KOPT-K1 (cell line): Measurements from ENCODE around the gene GRIK4.

ENCODE experiments used
- H3K27ac ChIP-seq: fragments of 200-600 bp; sonication (generic); 2 replicates; pipeline ENCODE4 v1.5.1; 2016; ENCODE audit warnings: antibody characterized with exemption, mild to moderate bottlenecking, low read depth, low read length; ENCODE audit not compliant: poor library complexity, severe bottlenecking
- H3K36me3 ChIP-seq: fragments of 200-600 bp; sonication (generic); 2 replicates; pipeline ENCODE4 v1.5.1; 2017; ENCODE audit warnings: antibody characterized with exemption, mild to moderate bottlenecking, low read length, moderate library complexity; ENCODE audit not compliant: insufficient read depth
- H3K9me3 ChIP-seq: fragments of 200-600 bp; sonication (generic); 2 replicates; pipeline ENCODE4 v1.5.1; 2017; ENCODE audit warnings: antibody characterized with exemption, low read length, mild to moderate bottlenecking; ENCODE audit not compliant: insufficient read depth, poor library complexity, severe bottlenecking

GRIK4 gene

GRCh38 chr11:120676991-120677390 lies 165.4 kb downstream of the GRIK4 start:
- no peaks in the 10 kb centered on the region for H3K9me3 ChIP-seq
- no peaks in the 10 kb centered on the region for H3K36me3 ChIP-seq

GRCh38 chr11:120680322-120680721 lies 168.8 kb downstream of the GRIK4 start:
- Histone ChIP-seq H3K27ac (no peak overlapping the region), H3K9me3 (no peaks in the 10 kb centered on the region), H3K36me3 (no peaks in the 10 kb centered on the region)

More at GRCh38 chr11:120676991-120677390, 165.4 kb downstream of the GRIK4 start:
- no peak overlapping the region for H3K27ac ChIP-seq

- H3K27ac ChIP-seq, result no peak overlapping the region
- no peaks in the 10 kb centered on the region for H3K9me3 ChIP-seq
- H3K36me3 ChIP-seq, result no peaks in the 10 kb centered on the region
Measured at GRCh38 chr11:120681434-120682331, 170.1 kb downstream of the GRIK4 start.

DNA sequence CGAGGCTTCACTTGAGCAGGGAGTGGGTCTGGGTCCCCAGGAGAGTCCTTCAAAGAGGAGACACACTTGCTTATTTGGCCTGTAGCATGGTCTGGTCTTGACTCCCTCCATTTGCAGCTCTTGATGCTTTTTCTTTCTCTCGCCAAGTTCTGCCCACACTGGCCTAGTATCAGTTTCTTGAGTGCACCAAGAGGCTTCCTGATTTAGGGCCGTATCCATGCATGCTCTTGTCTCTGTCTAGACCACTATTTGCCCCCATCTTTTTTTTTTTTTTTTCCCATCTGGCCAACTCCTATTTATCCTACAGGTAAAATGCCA lies 170.7 kb downstream of the GRIK4 start:
- Histone ChIP-seq H3K9me3 (no peaks in the 10 kb centered on the region), H3K27ac (no peak overlapping the region), H3K36me3 (no peaks in the 10 kb centered on the region)

DNA sequence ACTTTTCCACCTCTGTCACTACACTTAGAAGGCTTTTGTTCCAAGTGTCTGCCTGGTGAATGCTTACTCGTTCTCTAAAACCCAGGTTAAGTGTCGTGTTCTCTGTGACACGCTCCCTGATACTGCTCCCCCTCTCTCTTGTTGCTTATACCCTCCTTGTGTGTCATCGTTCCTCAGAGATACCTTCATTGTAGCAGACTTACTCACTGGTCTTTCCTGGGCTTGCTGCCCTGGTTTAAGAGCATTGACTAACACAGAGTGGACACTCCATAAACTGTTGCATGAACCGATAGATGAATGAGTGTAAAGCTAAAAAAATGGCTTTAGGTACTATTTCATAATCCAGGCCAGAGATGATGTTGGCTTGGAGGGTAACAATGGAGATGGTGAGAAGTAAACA lies 171.3 kb downstream of the GRIK4 start:
- no peaks in the 10 kb centered on the region for H3K36me3 ChIP-seq
- no peaks in the 10 kb centered on the region for H3K9me3 ChIP-seq

DNA sequence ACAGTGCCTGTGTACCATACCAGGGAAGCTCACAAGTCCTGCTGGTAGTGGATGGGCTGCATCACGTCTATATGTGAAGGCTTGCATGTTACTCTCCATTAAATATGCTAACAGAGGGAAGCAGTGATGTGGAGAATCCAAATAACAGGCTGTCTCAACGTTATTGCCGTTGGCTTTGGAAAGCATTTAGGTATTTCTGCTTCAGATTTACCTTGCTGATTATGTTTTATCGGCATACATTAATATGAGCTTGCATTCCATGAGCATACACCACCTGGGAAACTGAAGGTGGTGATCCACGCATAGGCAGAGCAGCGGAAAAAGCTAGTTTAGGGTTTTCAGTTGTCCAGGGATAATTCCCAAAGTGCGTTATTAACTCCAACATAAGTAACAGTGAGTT lies 175.0 kb downstream of the GRIK4 start:
- H3K27ac ChIP-seq, result no peak overlapping the region
- no peaks in the 10 kb centered on the region for H3K9me3 ChIP-seq
- H3K36me3 ChIP-seq, result no peaks in the 10 kb centered on the region

More for the DNA sequence above, 171.3 kb downstream of the GRIK4 start:
- H3K27ac ChIP-seq, result no peak overlapping the region

DNA sequence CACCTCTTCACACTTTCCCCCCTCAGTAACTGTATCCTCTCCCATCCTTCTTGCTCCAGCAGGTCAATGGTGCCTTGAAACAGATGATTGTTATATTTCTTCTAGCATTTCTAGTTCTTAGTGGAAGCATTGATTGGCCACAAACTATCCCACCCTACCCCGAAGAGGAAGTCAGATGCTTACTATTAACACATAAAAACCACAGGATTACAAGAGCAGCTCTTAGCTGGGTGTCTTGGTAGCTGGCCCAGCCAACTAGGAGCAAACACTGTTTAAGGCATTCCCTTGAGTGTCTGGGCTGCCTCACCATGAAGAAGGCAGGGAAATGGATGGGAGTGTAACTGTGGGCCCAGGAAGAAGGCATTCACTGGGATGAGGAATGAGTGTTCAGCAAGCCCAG lies 176.6 kb downstream of the GRIK4 start:
- no peaks in the 10 kb centered on the region for H3K36me3 ChIP-seq
- H3K27ac ChIP-seq, result no peak overlapping the region
- H3K9me3 ChIP-seq, result no peaks in the 10 kb centered on the region

GRCh38 chr11:120689596-120690275 lies 178.2 kb downstream of the GRIK4 start:
- Histone ChIP-seq H3K27ac (no peak overlapping the region), H3K36me3 (no peaks in the 10 kb centered on the region), H3K9me3 (no peaks in the 10 kb centered on the region)

DNA sequence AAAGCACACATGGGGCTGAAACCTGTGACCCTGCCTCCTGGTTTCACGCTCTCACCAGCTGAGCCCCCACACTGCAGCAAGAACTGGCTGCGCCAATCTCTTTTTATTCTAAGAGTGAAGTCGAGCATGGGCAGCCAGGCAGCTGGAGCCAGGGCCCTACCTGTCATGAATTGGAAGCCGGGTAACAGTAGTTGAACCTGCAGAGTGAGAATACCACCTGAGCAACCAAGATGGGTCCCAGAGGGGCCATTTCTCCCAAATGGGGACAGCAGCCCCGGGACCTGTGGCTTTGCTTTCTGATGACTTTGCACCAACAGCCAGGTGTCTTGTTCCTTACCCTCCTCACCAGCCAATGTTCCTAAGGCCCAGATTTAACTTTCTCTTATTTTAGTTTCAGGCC lies 178.9 kb downstream of the GRIK4 start:
- no peaks in the 10 kb centered on the region for H3K9me3 ChIP-seq
- H3K36me3 ChIP-seq, result no peaks in the 10 kb centered on the region
- H3K27ac ChIP-seq, result no peak overlapping the region

DNA sequence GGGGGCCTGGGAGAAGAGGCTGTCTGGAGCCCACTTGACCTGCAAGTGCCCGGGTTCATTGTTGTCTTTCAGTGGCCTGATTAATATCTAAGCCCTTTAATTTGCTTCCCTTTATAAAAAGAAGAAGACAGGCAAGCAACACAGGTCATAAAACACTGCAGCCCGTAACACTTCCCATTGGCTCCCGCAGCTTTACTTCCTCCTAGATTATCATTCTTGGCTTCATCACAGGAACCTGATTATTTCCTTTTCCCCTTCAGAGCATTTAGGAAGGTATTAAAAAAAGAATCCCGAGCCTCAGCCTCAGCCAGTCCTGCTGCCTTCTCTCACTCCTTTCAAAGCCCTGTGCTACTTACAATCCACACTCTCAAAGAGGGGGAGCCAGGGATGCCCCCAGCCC lies 183.2 kb downstream of the GRIK4 start:
- Histone ChIP-seq H3K27ac (no peak overlapping the region), H3K36me3 (no peaks in the 10 kb centered on the region), H3K9me3 (no peaks in the 10 kb centered on the region)

DNA sequence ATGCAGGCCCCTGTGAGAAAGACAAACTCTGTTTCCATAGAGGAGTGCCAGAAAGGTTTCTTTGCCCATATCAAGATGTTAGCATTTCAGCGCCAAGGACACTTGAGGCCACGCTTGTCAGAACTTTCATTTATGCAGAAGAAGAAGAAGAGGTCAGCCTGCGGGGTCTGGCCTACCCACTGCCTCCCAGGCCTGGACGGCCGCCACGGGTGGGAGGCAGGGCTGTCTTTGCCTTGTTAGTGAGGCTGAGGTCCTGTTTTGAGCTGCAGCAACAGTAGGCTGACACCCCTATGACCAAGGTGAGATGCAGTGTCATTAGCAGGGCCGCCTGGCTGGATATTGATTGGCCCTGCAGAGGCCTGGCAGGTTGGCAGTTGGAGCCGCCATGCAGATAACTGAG lies 183.9 kb downstream of the GRIK4 start:
- Histone ChIP-seq H3K9me3 (no peaks in the 10 kb centered on the region), H3K27ac (no peak overlapping the region), H3K36me3 (no peaks in the 10 kb centered on the region)

- H3K27ac ChIP-seq, result no peak overlapping the region
- H3K36me3 ChIP-seq, result no peaks in the 10 kb centered on the region
- no peaks in the 10 kb centered on the region for H3K9me3 ChIP-seq
Measured at GRCh38 chr11:120695939-120696338, 184.4 kb downstream of the GRIK4 start.

GRCh38 chr11:120696597-120697218 lies 185.2 kb downstream of the GRIK4 start:
- Histone ChIP-seq H3K36me3 (no peaks in the 10 kb centered on the region), H3K27ac (no peak overlapping the region)

GRCh38 chr11:120698918-120699317 lies 187.4 kb downstream of the GRIK4 start:
- Histone ChIP-seq H3K27ac (no peak overlapping the region), H3K9me3 (no peaks in the 10 kb centered on the region), H3K36me3 (no peaks in the 10 kb centered on the region)

More at GRCh38 chr11:120696597-120697218, 185.2 kb downstream of the GRIK4 start:
- no peaks in the 10 kb centered on the region for H3K9me3 ChIP-seq

GRCh38 chr11:120702656-120703055 lies 191.1 kb downstream of the GRIK4 start:
- H3K9me3 ChIP-seq, result no peaks in the 10 kb centered on the region
- no peaks in the 10 kb centered on the region for H3K36me3 ChIP-seq
- no peak overlapping the region for H3K27ac ChIP-seq
